Central memory CD8-positive, alpha-beta T cell (primary cell): ENCODE results near the gene BANP.

ENCODE experiments used
- ATAC-seq: fragments of 150-1000 bp; cut with Tn5 transposase; replicated peaks from 2 replicates; pipeline ENCODE4 v1.10.0; 2022; ENCODE audit warnings: mild to moderate bottlenecking, moderate FRiP score, moderate number of reproducible peaks; ENCODE audit not compliant: poor library complexity, severe bottlenecking; ENCODE audit errors: extremely low read depth
- DNase-seq, 2 donors: peaks; one replicate each; pipeline ENCODE4 v3.0.0; 2021; ENCODE audit warnings: low spot score in 2 of 2
- H3K27ac Mint-ChIP-seq: one replicate; pipeline ENCODE4 v1.8.0; 2022; ENCODE audit warnings: low read depth, mild to moderate bottlenecking, moderate library complexity, mixed read lengths
- H3K27me3 Mint-ChIP-seq: one replicate; pipeline ENCODE4 v1.8.0; 2022; ENCODE audit warnings: mixed read lengths
- H3K36me3 Mint-ChIP-seq: one replicate; pipeline ENCODE4 v1.8.0; 2022; ENCODE audit warnings: mild to moderate bottlenecking, moderate library complexity, mixed read lengths; ENCODE audit not compliant: insufficient read depth
- H3K4me1 Mint-ChIP-seq: one replicate; pipeline ENCODE4 v1.8.0; 2022; ENCODE audit warnings: mixed read lengths
- H3K4me3 Mint-ChIP-seq: one replicate; pipeline ENCODE4 v1.8.0; 2022; ENCODE audit warnings: mild to moderate bottlenecking, moderate library complexity, mixed read lengths
- H3K9me3 Mint-ChIP-seq: one replicate; pipeline ENCODE4 v1.8.0; 2022; ENCODE audit warnings: mixed read lengths

Gene BANP

GRCh38 chr16:87956365-87957231 is 5.4 kb downstream of the BANP start:
- Mint-ChIP-seq H3K27ac (peak overlapping the region; percentile 91), H3K9me3 (no peaks in the 10 kb centered on the region), H3K4me3 (peak overlapping the region; percentile 72), H3K4me1 (peaks cover 79% of the 10 kb centered on the region), H3K27me3 (no peaks in the 10 kb centered on the region), H3K36me3 (peaks cover 31% of the 10 kb centered on the region)
- ATAC-seq (peak; percentile 71), DNase-seq (peak; percentile 55 to 76)

- H3K36me3 Mint-ChIP-seq: peaks cover 27% of the 10 kb centered on the region
- DNase-seq (no peak), ATAC-seq (no peak)
- H3K27ac Mint-ChIP-seq: peak overlapping the region; percentile 91
- peak overlapping the region; percentile 72 for H3K4me3 Mint-ChIP-seq
- peaks cover 75% of the 10 kb centered on the region for H3K4me1 Mint-ChIP-seq
- no peaks in the 10 kb centered on the region for H3K27me3 Mint-ChIP-seq
- no peaks in the 10 kb centered on the region for H3K9me3 Mint-ChIP-seq
These were observed 6.3 kb downstream of the BANP start for GRCh38 chr16:87957296-87958094.

GRCh38 chr16:87958632-87959031 is 7.4 kb downstream of the BANP start:
- no peaks in the 10 kb centered on the region for H3K9me3 Mint-ChIP-seq
- peaks cover 25% of the 10 kb centered on the region for H3K36me3 Mint-ChIP-seq
- ATAC-seq (no peak), DNase-seq (no peak)
- H3K4me1 Mint-ChIP-seq: peaks cover 81% of the 10 kb centered on the region
- no peak overlapping the region for H3K27ac Mint-ChIP-seq
- no peaks in the 10 kb centered on the region for H3K27me3 Mint-ChIP-seq
- H3K4me3 Mint-ChIP-seq: no peak overlapping the region

GRCh38 chr16:87959391-87959990 is 8.3 kb downstream of the BANP start:
- H3K36me3 Mint-ChIP-seq: peaks cover 25% of the 10 kb centered on the region
- no peak for ATAC-seq
- H3K9me3 Mint-ChIP-seq: no peaks in the 10 kb centered on the region
- H3K27me3 Mint-ChIP-seq: no peaks in the 10 kb centered on the region
- H3K4me1 Mint-ChIP-seq: peaks cover 81% of the 10 kb centered on the region
- DNase-seq: no peak
- H3K27ac Mint-ChIP-seq: peak overlapping the region; percentile 90
- H3K4me3 Mint-ChIP-seq: peak overlapping the region; percentile 56

- Mint-ChIP-seq H3K27me3 (no peaks in the 10 kb centered on the region), H3K4me1 (peaks cover 84% of the 10 kb centered on the region), H3K27ac (peak overlapping the region; percentile 90), H3K4me3 (no peak overlapping the region), H3K36me3 (peaks cover 25% of the 10 kb centered on the region), H3K9me3 (no peaks in the 10 kb centered on the region)
- ATAC-seq (no peak), DNase-seq (no peak)
These were observed 9.1 kb downstream of the BANP start for GRCh38 chr16:87960296-87960695.

GRCh38 chr16:87960852-87961251 is 9.6 kb downstream of the BANP start:
- Mint-ChIP-seq H3K9me3 (no peaks in the 10 kb centered on the region), H3K27ac (no peak overlapping the region), H3K4me3 (no peak overlapping the region), H3K4me1 (peaks cover 81% of the 10 kb centered on the region), H3K36me3 (peaks cover 21% of the 10 kb centered on the region), H3K27me3 (no peaks in the 10 kb centered on the region)
- ATAC-seq (no peak), DNase-seq (no peak)

- H3K4me3 Mint-ChIP-seq: no peak overlapping the region
- H3K36me3 Mint-ChIP-seq: peaks cover 19% of the 10 kb centered on the region
- ATAC-seq: no peak
- no peak for DNase-seq
- no peaks in the 10 kb centered on the region for H3K9me3 Mint-ChIP-seq
- H3K27me3 Mint-ChIP-seq: no peaks in the 10 kb centered on the region
- peaks cover 81% of the 10 kb centered on the region for H3K4me1 Mint-ChIP-seq
- H3K27ac Mint-ChIP-seq: peak overlapping the region; percentile 46
These were observed 10.4 kb downstream of the BANP start for GRCh38 chr16:87961623-87962022.

- Mint-ChIP-seq H3K36me3 (peaks cover 11% of the 10 kb centered on the region), H3K27ac (peak overlapping the region; percentile 88), H3K9me3 (no peaks in the 10 kb centered on the region), H3K4me1 (peaks cover 67% of the 10 kb centered on the region), H3K4me3 (peak overlapping the region; percentile 52), H3K27me3 (no peaks in the 10 kb centered on the region)
- peak in 1 of 2 donors; percentile 42 for DNase-seq
- peak; percentile 89 for ATAC-seq
These were observed 12.2 kb downstream of the BANP start for GRCh38 chr16:87963400-87963799.

GRCh38 chr16:87964049-87964659 is 12.9 kb downstream of the BANP start:
- Mint-ChIP-seq H3K4me1 (peaks cover 59% of the 10 kb centered on the region), H3K27me3 (no peaks in the 10 kb centered on the region), H3K36me3 (peaks cover 7% of the 10 kb centered on the region), H3K27ac (peak overlapping the region; percentile 88), H3K9me3 (no peaks in the 10 kb centered on the region), H3K4me3 (peak overlapping the region; percentile 52)
- DNase-seq (no peak), ATAC-seq (no peak)

- no peaks in the 10 kb centered on the region for H3K9me3 Mint-ChIP-seq
- peak overlapping the region; percentile 88 for H3K27ac Mint-ChIP-seq
- H3K4me3 Mint-ChIP-seq: no peak overlapping the region
- no peaks in the 10 kb centered on the region for H3K27me3 Mint-ChIP-seq
- DNase-seq (no peak), ATAC-seq (no peak)
- H3K36me3 Mint-ChIP-seq: peaks cover 9% of the 10 kb centered on the region
- peaks cover 49% of the 10 kb centered on the region for H3K4me1 Mint-ChIP-seq
These were observed 14.2 kb downstream of the BANP start for GRCh38 chr16:87965417-87965816.

- Mint-ChIP-seq H3K36me3 (peaks cover 10% of the 10 kb centered on the region), H3K4me3 (no peak overlapping the region), H3K4me1 (peaks cover 52% of the 10 kb centered on the region), H3K27ac (peak overlapping the region; percentile 88), H3K9me3 (peaks cover 3% of the 10 kb centered on the region), H3K27me3 (no peaks in the 10 kb centered on the region)
- ATAC-seq (no peak), DNase-seq (no peak)
These were observed 14.9 kb downstream of the BANP start for GRCh38 chr16:87966064-87966645.

- H3K4me3 Mint-ChIP-seq: no peak overlapping the region
- H3K27ac Mint-ChIP-seq: no peak overlapping the region
- DNase-seq: no peak
- peaks cover 51% of the 10 kb centered on the region for H3K4me1 Mint-ChIP-seq
- H3K27me3 Mint-ChIP-seq: no peaks in the 10 kb centered on the region
- ATAC-seq: no peak
- H3K36me3 Mint-ChIP-seq: peaks cover 8% of the 10 kb centered on the region
- H3K9me3 Mint-ChIP-seq: peaks cover 6% of the 10 kb centered on the region
These were observed 15.5 kb downstream of the BANP start for GRCh38 chr16:87966685-87967185.
